ENCODE data around the gene ZBTB16. TPM values are rescaled to one million over a fixed set of nuclear protein-coding genes. Genes with fewer than 3 reads are reported as not detected.

Gene ZBTB16
- total and polyA plus RNA-seq, 3 donors from 2014 or later, result 11.4 to 88.5 (median 51.5) TPM

DNA sequence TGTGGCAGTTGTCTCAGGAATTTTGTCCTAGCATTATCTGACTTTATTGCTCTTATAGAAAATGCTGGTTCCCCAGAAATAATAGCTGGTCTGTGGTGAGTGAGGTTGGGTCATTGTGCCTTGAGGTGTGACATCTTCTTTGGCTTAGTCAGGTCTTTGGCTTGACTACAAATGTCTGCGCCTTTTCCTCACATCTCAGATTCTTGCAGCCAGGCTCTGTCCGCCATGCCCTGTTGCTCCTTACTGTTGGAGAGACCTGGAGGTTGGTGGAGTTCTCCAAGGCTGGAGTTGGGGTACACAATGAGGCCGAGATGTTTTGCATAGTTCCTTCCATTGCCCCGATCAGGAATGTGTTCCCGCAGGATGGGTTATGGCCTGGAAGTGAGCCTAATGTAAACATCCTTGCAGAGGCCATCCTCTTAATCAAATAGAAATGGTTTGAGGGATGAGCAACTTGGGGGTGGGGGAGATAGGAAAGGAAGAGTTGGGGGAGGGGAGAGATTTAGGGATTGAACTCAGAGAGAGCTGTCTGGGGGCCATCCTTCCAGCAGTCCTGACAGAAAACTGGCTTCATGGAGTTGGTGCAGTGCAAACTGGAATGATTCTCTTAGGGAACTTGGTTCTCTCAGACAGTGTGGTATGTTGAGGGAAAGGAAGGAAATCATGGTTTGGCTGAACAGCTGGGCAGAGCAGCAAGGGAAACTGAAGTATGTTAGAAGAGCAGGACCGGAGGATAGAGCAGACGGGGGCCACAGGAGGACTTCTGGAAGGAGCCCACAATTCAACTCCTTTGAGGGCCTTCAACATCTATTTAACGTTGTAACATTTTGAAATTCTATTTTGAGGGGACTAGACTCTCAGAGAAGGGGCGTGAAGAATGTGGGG lies 49.9 kb downstream of the ZBTB16 start:
- 82 to 86% methylated on average over 9 of the region's 9 CpGs for WGBS, 2 donors
- TF ChIP-seq POLR2A (IDR thresholded peaks at IDR 0.05), result no peak
- Histone ChIP-seq H3K27ac (peak overlapping the region; percentile 76 to 79), H3K4me3 (no peak overlapping the region), H3K4me1 (peaks cover 9% of the 10 kb centered on the region), H3K36me3 (ENCODE audit: low read depth, missing control alignments) (no peaks in the 10 kb centered on the region), H3K27me3 (no peaks in the 10 kb centered on the region), H3K9me3 (no peaks in the 10 kb centered on the region)
- DNase-seq, result no peak
- intact Hi-C loops (cut with DNase I; ENCODE audit: low total_unique reads), result no loop called here

DNA sequence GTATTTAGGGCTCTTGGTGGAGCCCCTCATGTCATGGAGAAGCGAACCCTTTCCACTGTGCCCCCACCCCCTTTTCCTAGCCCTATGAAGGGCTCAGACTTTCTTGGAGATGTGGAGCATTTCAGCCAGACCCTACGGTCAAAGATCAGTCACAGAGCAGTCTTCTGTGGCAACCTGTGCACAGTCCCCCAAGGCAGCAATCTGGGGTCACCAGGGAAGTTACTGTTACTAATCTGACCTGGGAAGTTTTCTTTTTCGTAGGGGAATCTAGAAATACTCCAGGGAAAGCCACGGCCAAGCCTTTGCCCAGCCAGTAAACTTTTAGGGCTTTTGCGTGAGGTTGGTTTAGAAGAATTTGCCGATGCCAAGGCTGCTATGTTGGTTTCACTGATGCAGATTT lies 50.6 kb downstream of the ZBTB16 start:
- Histone ChIP-seq H3K27ac (peak overlapping the region; percentile 76 to 79), H3K9me3 (no peaks in the 10 kb centered on the region), H3K4me3 (no peak overlapping the region), H3K27me3 (no peaks in the 10 kb centered on the region), H3K4me1 (peaks cover 9% of the 10 kb centered on the region), H3K36me3 (ENCODE audit: low read depth, missing control alignments) (no peaks in the 10 kb centered on the region)
- intact Hi-C loops (cut with DNase I; ENCODE audit: low total_unique reads), result no loop called here
- TF ChIP-seq, protein P1, sequence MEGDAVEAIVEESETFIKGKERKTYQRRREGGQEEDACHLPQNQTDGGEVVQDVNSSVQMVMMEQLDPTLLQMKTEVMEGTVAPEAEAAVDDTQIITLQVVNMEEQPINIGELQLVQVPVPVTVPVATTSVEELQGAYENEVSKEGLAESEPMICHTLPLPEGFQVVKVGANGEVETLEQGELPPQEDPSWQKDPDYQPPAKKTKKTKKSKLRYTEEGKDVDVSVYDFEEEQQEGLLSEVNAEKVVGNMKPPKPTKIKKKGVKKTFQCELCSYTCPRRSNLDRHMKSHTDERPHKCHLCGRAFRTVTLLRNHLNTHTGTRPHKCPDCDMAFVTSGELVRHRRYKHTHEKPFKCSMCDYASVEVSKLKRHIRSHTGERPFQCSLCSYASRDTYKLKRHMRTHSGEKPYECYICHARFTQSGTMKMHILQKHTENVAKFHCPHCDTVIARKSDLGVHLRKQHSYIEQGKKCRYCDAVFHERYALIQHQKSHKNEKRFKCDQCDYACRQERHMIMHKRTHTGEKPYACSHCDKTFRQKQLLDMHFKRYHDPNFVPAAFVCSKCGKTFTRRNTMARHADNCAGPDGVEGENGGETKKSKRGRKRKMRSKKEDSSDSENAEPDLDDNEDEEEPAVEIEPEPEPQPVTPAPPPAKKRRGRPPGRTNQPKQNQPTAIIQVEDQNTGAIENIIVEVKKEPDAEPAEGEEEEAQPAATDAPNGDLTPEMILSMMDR (IDR thresholded peaks at IDR 0.05), result no peak
- TF ChIP-seq POLR2A (IDR thresholded peaks at IDR 0.05), result no peak
- no peak for DNase-seq
- 87 to 91% methylated on average over 5 to 6 of the region's 6 CpGs for WGBS, 2 donors

DNA sequence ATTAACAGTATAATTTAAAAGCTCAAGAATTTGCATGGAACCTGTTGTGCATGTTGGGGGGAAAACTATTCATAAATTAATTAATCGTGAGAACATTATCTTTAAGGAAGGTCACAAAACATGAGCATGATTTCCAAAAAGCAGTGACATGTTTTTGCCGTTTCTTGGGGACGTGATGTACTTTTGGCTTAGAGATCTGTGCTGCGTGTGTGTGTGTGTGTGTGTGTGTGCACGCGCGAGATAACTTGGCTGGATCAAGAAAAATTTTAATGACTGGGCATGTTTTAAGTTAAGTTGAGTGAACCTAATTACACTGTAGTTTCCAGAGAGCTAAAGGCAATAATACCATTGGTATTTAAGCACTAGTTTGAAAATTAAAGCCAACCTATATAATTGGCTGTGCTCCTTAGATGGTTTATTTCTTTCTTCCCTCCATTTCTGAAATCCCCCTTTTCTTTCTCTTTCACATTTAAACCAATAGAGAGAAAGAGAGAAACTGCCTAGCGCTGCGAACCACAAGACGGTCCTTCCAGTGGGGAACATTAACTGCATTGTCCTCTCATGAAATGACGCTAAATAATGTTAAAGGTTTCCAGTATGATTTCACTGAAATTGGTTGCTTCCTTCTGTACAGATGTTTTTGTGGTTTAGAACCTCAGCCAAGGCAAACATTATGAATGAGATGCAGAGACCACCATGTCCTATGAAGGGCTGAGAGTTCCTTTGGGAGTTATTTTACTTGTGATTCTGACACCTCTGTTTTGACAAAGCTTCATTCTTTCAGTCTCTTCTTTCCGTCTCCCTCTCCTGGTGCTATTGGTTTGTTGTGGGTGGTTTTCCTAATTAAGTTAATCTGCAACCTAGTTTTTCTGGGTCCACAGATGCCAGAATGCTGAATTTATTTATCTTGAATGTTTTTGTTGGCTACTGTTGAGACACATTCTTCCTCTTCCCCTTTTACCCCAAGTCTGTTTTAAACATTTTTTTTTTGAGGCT lies 51.7 kb downstream of the ZBTB16 start:
- intact Hi-C loops (cut with DNase I; ENCODE audit: low total_unique reads), result no loop called here
- WGBS, 2 donors, result 39 to 41% methylated on average over 12 of the region's 12 CpGs
- Histone ChIP-seq H3K36me3 (ENCODE audit: low read depth, missing control alignments) (no peaks in the 10 kb centered on the region), H3K4me1 (peaks cover 14% of the 10 kb centered on the region), H3K27ac (peak overlapping the region; percentile 76 to 79), H3K27me3 (no peaks in the 10 kb centered on the region), H3K9me3 (no peaks in the 10 kb centered on the region), H3K4me3 (no peak overlapping the region)
- DNase-seq, result peak; percentile 63
- TF ChIP-seq, protein P1 (IDR thresholded peaks at IDR 0.05), result no peak
- no peak for TF ChIP-seq POLR2A (IDR thresholded peaks at IDR 0.05)

DNA sequence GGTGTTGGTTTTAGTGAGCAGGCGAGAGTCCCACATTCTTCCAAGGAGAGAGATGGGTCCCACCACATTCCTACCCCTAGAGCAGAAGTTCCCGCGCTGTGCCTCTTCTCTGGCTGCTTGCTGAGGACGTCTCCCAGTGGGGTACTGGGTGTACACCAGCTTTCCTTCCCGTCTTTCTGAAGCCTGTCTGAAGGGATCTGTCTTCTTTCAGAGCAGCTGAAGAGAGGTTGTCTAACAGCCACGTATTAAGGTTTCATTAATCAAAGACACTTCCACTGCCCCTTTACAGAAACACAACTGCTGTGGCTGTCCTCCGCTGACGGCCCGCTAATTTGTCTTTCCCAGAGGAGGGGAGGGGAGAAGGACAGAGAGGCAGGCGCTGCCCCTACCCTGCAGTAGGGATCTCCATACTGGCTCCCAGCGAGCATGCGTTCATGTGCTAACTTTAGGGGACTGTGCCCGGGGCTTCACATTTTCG lies 56.0 kb downstream of the ZBTB16 start:
- H3K36me3 ChIP-seq (ENCODE audit: low read depth, missing control alignments), result no peaks in the 10 kb centered on the region
- intact Hi-C loops (cut with DNase I; ENCODE audit: low total_unique reads), result no loop called here
- no peak overlapping the region for H3K4me3 ChIP-seq
- no peaks in the 10 kb centered on the region for H3K9me3 ChIP-seq
- H3K27me3 ChIP-seq, result no peaks in the 10 kb centered on the region
- 64 to 71% methylated on average over 10 to 14 of the region's 14 CpGs for WGBS, 2 donors
- no peak overlapping the region for H3K27ac ChIP-seq
- no peak for TF ChIP-seq POLR2A (IDR thresholded peaks at IDR 0.05)
- TF ChIP-seq, protein P1 (IDR thresholded peaks at IDR 0.05), result no peak
- no peak for DNase-seq
- peaks cover 5% of the 10 kb centered on the region for H3K4me1 ChIP-seq

DNA sequence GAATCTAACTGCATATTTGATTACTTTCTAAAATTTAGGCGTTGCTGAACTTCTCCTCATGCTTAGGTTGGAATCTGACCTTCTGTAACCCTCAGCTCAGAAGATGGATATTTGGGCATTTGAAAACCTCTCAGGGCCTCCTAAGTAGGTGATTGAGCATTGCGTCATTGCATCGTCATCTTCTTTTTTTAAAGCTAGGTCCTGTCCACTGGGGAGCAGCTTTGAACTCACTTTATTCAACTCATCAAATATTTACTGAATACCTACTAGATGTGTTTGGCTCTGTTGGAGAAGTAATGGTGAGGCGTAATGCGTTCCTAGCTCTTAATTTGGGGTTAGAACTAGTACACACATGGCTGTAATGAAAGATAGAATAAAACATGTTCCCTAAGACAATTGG lies 56.8 kb downstream of the ZBTB16 start:
- peaks cover 7% of the 10 kb centered on the region for H3K4me1 ChIP-seq
- no peaks in the 10 kb centered on the region for H3K9me3 ChIP-seq
- TF ChIP-seq POLR2A (IDR thresholded peaks at IDR 0.05), result no peak
- TF ChIP-seq, protein P1 (IDR thresholded peaks at IDR 0.05), result no peak
- H3K36me3 ChIP-seq (ENCODE audit: low read depth, missing control alignments), result no peaks in the 10 kb centered on the region
- intact Hi-C loops (cut with DNase I; ENCODE audit: low total_unique reads), result no loop called here
- no peaks in the 10 kb centered on the region for H3K27me3 ChIP-seq
- H3K27ac ChIP-seq, result no peak overlapping the region
- no peak overlapping the region for H3K4me3 ChIP-seq
- no peak for DNase-seq
- 91 to 93% methylated on average over 5 of the region's 5 CpGs for WGBS, 2 donors

All from testis (tissue), 3 donors.